HG03159 (cell line): ENCODE measurements around the gene OGFRL1.

Experiments used
- ATAC-seq: cut with Tn5 transposase; IDR thresholded peaks from one replicate; pipeline ENCODE4 v1.9.1; 2021; ENCODE audit warnings: mild to moderate bottlenecking, moderate library complexity; ENCODE audit not compliant: unreplicated experiment

OGFRL1 gene

GRCh38 chr6:71333050-71333449, 44.4 kb downstream of the OGFRL1 start:
- ATAC-seq = no peak

- no peak for ATAC-seq
Observed at GRCh38 chr6:71333697-71334096, 45.1 kb downstream of the OGFRL1 start.

GRCh38 chr6:71334768-71335167, 46.2 kb downstream of the OGFRL1 start:
- no peak for ATAC-seq

GRCh38 chr6:71335544-71335943, 46.9 kb downstream of the OGFRL1 start:
- no peak for ATAC-seq

- no peak for ATAC-seq
Observed at GRCh38 chr6:71336901-71337300, 48.3 kb downstream of the OGFRL1 start.

- no peak for ATAC-seq
Observed at GRCh38 chr6:71338540-71339316, 50.1 kb downstream of the OGFRL1 start.

GRCh38 chr6:71342772-71343171, 54.2 kb downstream of the OGFRL1 start:
- no peak for ATAC-seq

- ATAC-seq = no peak
Observed at GRCh38 chr6:71345476-71346333, 57.1 kb downstream of the OGFRL1 start.

GRCh38 chr6:71346334-71346694, 57.7 kb downstream of the OGFRL1 start:
- no peak for ATAC-seq

- no peak for ATAC-seq
Observed at GRCh38 chr6:71347119-71347518, 58.5 kb downstream of the OGFRL1 start.

- no peak for ATAC-seq
Observed at GRCh38 chr6:71349395-71349794, 60.8 kb downstream of the OGFRL1 start.

- ATAC-seq = no peak
Observed at GRCh38 chr6:71349976-71350615, 61.5 kb downstream of the OGFRL1 start.

- no peak for ATAC-seq
Observed at GRCh38 chr6:71351190-71351589, 62.6 kb downstream of the OGFRL1 start.
